H1 (cell line): Measurements from ENCODE around the gene UBE3A. TPM values are rescaled to one million over a fixed set of nuclear protein-coding genes. Genes with fewer than 3 reads are reported as not detected.

ENCODE experiments used
- GABPA ChIP-seq: IDR thresholded peaks from 2 replicates; pipeline ENCODE4 v1.6.1; 2011; ENCODE audit warnings: mild to moderate bottlenecking, low read length, moderate library complexity, borderline replicate concordance; ENCODE audit not compliant: insufficient read depth
- NANOG ChIP-seq: IDR thresholded peaks from 2 replicates; pipeline ENCODE4 v1.6.1; 2011; ENCODE audit warnings: low read length, low read depth, mild to moderate bottlenecking, inconsistent platforms; ENCODE audit not compliant: insufficient read depth, poor library complexity, severe bottlenecking
- polyA plus RNA-seq, 7 experiments: library from polyadenylated mRNA; depleted of rRNA in 3 of 7; stranded (reverse) in 5 of 7; unstranded in 2 of 7; fragments of >200 nt in 5 of 7; fragments of 200-250 nt in 2 of 7; gene quantifications; 1 replicate in 5 of 7; 2 replicates in 1 of 7; 4 replicates in 1 of 7; pipeline versions ENCODE4 v1.2.1 to v1.2.3, GENCODE V29; 2011 to 2013; ENCODE audit warnings: missing spikeins in 2 of 7, mixed read lengths in 2 of 7
- total RNA-seq: library from RNA; stranded (reverse); fragmentation: NEBNext Ultra II Directional; extraction: Animal tissue kit (Norgen Biotek cat#: 25700); gene quantifications from 2 replicates; pipeline ENCODE4 v1.2.1, GENCODE V29; 2021

Gene UBE3A
- total and polyA plus RNA-seq, 2 of the 8 experiments (the other 6 are each of a cell fraction or from before 2014, with no cell fraction given) = 13.8 to 110 TPM

GRCh38 chr15:25406261-25406660, 32.6 kb downstream of the UBE3A start (continued):
- TF ChIP-seq GABPA (no peak), NANOG (no peak)
